Femur (tissue), 1 donor: ENCODE measurements around the gene IFNA13.

ENCODE experiments used
- DNase-seq: peaks from one replicate; pipeline ENCODE4 v3.0.0-alpha.2; 2017

The IFNA13 gene

DNA sequence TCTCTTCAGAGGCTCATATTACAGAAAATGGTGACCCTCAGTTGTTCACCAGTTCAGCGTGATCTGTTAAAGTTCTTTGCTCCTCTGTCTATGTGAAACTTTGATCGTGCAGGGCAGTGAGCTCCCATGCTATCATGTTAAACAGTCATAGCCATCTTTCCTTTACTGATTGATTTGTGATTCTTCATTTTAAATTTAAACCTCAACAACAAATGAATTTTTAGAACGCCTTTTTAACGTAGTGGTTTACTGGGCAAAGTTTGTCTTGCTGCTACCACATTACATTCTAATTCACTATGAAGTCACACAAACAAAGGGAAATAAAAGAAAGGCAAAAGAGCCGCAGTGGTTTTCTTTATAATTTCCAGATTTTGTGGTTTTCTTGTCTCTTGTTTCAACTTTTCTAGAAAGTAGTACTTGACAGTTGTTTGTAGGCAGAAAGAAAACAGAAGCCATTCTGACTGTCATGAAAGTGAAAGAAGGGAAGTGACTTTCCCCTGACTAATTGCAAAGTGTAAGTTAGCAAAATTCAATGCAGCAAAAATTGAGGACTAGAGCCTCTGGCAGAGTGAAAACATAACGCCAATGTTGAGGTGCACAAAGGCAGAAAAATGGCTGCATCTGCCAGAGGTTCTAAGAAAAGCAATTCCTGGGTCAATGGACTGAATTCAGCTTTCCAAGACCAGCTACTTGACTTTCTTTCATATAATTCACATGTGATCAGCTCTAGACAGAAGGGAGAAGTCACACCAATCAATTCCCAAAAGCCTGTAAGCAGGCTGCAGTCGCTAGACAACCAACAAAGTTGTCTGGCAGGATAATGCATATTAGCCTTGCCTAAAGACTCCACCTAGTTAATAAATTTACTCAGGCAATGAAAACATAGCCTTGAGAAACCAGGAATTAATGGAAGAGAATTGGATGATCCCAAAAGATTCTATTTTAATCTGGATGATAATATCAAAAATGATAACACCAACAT is 10.1 kb downstream of the IFNA13 start:
- DNase-seq: no peak

DNA sequence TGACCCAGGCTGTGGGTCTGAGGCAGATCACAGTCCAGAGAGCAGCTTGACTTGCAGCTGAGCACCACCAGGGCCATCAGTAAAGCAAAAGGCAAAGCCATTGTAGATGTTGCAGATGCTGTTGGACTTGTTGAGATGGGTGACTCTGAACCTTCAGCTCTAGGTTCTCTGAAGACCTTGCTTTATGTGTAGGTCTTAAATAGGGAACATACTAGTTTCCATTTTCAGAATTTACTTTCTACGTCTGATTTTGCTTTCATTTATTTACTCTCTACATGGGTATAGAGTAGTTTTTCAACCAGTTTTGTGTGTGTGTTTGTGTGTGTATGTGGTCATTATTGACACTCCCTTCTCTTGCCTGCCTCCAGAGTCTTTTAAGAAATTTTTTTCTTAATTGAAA is 17.1 kb downstream of the IFNA13 start, which contains the start of gene IFNA6:
Gene IFNA6 (minus strand): TSS at position 101 of the 400 bp plus-strand sequence. CDS start 0 bp downstream, at position 101.
- no peak for DNase-seq

DNA sequence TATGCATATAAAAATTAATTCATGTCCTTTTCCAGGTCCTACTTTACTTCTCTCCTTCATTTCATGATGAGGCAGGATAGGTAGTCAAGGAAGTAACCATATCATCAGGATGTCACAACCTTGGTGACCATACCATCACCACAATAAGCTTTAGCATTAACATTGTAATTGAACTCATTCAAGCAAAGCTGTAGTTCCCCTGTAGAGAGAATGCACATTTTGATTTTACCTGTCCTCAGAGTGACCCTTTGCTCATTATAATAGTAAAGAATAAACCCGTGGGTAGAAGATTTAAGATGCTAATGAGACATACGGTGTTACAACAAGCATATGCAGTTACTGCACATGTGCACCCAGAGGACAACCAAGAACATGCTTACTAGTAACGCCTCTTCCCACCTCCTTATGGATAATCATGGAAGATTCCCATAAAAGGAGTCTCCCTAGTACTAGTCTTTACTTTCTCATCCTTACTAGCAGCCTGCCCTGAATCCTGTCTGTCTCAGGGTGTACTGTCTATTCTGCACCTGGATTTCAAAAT is 19.4 kb downstream of the IFNA13 start:
- no peak for DNase-seq

DNA sequence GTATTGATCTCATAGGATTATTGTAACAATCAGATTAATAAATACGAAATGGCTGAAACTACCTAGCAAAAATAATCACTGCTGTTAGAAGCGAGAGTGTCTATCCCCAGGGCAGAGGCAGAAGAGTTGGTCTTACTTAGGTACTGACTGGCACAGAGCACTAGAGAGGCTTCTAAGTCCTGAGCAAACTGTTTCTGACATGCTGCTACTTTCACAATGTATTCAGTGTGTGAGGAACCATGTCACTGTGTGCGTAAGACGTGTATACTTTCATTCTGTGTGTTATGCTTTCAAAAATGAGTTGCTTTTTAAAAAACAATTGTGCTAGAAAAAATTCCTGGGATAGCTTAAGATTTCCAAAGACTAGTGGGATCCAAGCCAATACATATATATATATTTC is 27.1 kb downstream of the IFNA13 start:
- DNase-seq: no peak

DNA sequence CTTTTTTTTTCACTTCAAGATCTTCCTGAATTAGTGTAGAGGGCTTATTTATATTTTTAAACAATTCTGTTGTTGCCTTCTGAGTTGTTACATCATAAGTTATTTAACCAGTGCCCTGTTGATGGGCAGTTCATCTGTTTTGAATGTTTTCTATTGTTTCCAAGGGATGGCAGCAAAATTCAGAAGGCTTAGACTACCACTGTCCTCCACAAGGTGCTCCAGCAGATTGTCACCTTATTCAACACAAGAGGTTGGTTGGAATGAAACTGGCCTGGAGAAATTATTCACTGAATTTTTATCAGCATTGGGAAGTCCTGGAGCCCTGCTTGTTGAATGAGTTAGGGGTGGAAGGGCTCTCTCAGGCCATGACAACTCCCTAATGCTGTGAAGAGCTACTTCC is 31.4 kb downstream of the IFNA13 start:
- no peak for DNase-seq

DNA sequence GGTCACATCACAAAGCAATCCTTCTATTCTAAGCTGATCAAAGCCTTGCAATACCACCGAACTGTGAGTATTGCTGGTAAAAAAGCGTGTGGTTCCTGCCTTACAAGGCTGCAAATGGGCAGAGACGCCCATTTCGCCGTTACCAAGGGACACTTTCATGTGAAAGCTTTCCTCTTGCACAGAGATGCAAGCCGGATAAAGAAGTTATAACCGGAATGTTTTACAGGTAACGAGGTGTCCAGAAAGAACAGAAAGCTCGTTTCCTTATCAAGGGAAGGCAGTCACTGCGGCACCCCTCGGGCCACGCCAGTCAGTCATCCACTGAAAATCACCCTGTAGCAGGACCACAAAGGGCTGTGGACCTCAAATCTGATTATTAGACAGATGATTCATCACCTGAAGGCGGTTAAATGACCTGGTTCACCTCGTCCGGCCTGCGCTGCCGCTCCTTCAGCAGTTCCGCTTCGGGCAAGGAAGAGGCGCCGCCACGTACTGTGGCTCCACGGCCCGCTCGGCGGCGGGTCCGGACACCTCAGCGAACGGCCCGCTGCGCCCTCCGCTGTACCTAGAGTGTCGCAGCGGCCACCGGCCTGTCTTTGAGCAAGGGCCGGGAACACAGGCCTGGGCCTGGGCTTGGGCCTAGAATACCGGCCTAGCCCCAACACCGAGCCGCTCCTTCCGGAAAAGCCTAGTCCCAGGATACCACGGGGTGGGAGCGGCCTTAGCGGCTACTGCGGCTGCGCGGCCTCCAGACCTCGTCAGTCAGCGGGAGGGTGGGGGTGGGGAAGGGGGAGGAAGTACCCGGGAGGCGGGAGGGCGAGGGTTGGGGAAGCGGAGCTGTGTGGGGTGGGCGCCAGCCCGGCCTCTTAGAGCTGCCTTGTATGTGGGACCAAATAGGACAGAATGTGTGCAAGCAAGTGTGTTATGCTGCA is 32.9 kb downstream of the IFNA13 start, which contains the start of gene KLHL9:
Gene KLHL9 (minus strand): TSS at position 704 of the 932 bp plus-strand sequence. CDS start 545 bp downstream, at position 159.
- peak; percentile 96 for DNase-seq

DNA sequence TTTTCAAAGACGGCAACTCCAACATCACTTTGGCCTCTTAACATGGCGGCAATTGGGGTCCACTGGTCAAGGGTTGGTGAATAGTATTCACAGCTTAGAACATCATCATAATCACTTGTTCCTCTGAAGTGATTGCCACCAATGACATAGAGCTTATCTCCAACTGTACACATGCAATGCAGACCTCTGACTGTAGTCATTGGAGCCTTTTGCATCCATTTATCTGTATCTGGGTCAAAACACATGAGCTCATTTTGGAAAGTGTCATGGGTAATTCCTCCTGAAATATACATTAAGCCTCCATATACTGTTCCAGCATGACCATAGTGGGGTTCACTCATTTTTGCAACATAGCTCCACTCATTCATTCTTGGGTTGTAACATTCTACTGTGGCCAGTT is 34.6 kb downstream of the IFNA13 start:
- DNase-seq: no peak

DNA sequence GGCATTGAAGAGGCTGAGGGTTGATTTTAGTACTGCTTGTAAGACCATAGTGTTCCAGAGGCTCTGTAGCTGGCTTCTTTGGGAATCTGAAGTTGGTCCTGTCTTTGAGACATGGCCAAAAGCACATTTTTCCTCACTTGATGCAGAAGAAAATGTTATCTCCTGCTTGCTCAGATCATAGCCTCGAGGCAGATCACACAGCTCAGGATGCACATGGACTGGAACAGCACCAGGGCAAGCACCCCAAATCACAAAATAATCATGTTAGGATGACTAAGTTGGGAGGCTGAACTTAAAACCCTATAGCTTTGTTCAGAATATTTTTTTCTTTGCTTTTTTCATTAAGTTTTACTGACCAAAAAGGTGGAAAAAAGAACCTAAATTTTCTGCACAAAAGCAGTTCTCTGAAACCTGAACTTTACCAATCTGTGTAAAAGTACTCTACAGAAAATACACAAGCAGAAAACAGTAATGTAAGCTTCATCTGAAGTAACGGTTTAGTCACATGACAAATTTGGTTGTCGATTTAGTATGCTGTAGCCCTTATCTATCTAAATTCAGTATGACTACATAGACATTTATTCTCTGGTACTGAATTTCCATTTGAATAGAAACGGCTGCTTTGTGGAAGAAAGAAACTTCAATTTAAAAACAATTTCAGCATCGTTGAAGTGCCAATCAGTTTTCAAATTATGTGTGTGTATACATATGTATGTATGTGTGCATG is 36.0 kb downstream of the IFNA13 start:
- no peak for DNase-seq

DNA sequence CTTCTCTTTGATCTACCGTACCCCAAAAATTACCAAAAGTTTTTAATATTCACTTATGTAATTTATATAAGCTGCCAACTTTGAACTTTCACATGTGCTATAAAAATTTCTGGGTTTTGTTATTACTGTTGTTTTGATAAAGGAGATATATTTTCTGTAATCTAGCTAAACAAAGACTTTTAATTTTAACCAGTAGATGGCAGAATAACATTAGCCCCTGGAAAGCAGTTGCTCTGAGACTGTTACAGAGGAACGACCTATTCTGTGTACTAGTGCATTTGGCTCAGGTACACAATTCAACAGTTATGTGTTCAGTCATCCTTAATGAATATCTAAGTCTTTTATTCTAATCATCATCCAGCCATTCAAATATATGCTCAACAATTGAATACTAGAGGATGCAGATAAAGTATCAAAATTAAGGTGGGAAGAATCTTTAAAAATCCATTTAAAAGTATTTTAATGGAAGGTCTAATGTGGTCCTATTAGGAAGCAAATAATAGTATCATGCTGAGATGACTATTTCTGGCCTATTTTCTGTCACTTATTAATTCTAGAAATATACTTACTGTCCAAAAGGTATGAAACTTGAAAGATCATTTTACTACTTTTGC is 41.2 kb downstream of the IFNA13 start:
- no peak for DNase-seq

DNA sequence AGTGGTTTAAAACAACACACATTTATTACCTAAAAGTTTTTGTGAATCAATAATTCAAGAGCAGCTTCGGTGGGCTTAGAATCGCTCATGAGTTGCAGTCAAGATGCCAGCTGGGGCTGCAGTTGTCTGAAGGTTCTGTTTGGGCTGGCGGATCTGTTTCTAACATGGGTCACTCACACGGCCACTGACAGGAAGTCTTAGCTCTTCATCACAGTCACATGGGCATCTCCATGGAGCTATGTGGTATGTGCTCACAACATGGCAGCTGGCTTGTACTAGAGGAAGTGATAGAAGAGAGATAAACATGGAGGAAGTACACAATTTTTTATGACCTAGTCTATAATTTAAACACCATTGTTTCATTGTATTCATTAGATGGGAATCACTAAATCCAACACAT is 43.8 kb downstream of the IFNA13 start:
- no peak for DNase-seq

DNA sequence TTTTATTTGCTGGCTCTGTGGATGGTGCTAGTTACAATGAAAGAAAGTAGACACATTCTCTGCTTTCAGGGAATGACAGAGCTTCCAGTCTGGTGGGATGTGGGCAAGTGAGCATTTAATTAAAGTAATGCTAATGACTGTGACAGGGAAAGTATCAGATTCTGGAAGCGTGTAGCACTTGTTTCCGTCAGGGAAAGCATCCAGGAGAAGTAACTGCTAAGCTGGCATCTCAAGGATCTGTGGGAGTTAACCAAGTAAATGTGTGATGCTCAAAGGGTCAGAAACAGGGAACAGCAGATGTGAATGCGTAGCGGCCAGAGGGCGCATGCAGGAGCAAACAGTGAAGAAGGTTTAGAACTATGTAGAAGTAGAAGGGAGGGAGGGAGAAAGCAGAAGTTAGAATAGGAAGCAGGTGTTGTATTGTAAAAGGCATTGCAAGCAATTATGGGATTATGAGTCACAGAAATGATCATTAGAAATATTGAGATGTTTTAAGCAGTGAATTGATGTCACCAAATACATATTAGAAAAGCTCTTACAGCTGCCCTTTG is 44.9 kb downstream of the IFNA13 start:
- DNase-seq: no peak

DNA sequence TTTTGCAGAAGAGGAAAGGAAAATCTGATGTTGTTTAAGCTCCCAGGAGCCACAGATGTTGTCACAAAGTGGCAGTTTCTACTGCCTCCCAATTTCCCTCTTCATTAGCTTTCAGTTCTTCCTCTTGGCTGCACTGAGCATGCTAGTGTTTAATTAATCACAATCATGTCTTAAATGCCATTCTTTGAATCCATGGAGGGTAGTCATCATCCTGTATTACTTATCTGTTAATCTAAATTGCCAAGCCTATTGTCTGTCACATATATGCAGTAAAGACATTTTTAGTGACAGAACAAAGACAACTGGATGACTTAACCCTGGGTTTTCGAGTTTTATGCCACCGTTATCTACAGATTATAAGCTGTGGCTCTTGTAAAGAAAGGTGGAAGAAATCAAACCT is 47.4 kb downstream of the IFNA13 start:
- DNase-seq: no peak

DNA sequence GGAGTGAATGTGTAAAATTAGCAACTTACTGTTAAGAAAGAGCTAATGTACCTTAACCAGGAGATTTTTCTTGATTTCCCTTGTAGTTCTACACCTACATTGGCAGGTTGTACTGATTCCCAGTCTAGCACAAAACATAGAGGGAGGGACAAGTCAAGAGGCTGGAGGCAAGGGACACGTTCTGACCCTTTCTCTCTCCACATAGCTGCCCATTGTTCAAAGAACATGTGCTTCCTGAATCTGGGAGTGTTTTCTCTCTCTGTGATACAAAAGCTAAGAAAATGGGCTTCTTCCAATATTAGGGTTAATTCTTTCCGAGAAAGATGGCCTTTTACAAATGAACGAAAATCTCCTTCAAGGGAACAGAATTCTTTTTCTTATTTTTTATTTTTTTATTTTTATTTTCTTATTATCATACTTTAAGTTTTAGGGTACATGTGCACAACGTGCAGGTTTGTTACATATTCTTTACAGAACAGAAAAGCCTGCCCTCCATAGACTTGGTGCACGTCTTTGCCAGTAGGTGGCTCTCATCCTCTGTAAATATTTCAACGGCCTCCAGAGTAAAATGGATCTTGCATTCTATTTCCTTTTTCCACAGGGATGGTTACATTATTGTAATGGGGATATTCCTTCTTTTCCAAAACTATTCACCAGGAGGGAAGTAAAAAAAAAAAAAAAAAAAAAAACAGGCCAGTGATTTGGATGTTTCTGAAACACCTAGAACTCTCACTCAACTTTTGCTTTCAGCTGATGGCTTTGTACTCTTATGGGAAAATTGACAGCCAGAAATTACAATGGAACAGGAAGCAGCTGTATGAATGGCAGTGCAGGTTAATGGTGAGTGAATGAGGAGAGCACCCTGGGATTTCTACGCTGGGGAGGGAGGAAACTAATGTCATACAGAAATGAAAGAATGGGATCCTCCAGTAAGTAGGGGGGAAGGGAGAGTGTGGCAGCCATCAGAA is 49.6 kb downstream of the IFNA13 start:
- peak; percentile 59 for DNase-seq
